Activated CD4-positive, alpha-beta T cell treated with anti-CD3 and anti-CD28 coated beads, Interleukin-2, amount 50 U/mL, for 48 hours (primary cell): ENCODE data around the gene BMPR1B.

Experiments
- DNase-seq, 2 experiments: peaks; one replicate each; pipeline ENCODE4 v3.0.0-alpha.2; 2020

The BMPR1B gene

GRCh38 chr4:94968493-94968892 is 210.7 kb downstream of the BMPR1B start:
- no peak for DNase-seq

- no peak for DNase-seq
Observed at GRCh38 chr4:94970650-94971049, 212.9 kb downstream of the BMPR1B start.

- no peak for DNase-seq
Observed at GRCh38 chr4:94974773-94975172, 217.0 kb downstream of the BMPR1B start.

- DNase-seq: no peak
Observed at GRCh38 chr4:94976371-94977011, 218.7 kb downstream of the BMPR1B start.

GRCh38 chr4:94978904-94979303 is 221.1 kb downstream of the BMPR1B start:
- DNase-seq: no peak

GRCh38 chr4:94979621-94980020 is 221.9 kb downstream of the BMPR1B start:
- no peak for DNase-seq

GRCh38 chr4:94995684-94996394 is 238.1 kb downstream of the BMPR1B start:
- no peak for DNase-seq

- DNase-seq: no peak
Observed at GRCh38 chr4:95000076-95000648, 242.4 kb downstream of the BMPR1B start.

GRCh38 chr4:95004912-95005311 is 247.2 kb downstream of the BMPR1B start:
- no peak for DNase-seq

GRCh38 chr4:95007998-95008397 is 250.2 kb downstream of the BMPR1B start:
- no peak for DNase-seq

GRCh38 chr4:95013236-95013635 is 255.5 kb downstream of the BMPR1B start:
- DNase-seq: no peak

GRCh38 chr4:95014068-95014467 is 256.3 kb downstream of the BMPR1B start:
- no peak for DNase-seq

- DNase-seq: no peak
Observed at GRCh38 chr4:95017305-95018064, 259.7 kb downstream of the BMPR1B start.

GRCh38 chr4:95018785-95019184 is 261.0 kb downstream of the BMPR1B start:
- DNase-seq: no peak

GRCh38 chr4:95020521-95020920 is 262.8 kb downstream of the BMPR1B start:
- no peak for DNase-seq

GRCh38 chr4:95021099-95021498 is 263.3 kb downstream of the BMPR1B start:
- DNase-seq: no peak

- DNase-seq: no peak
Observed at GRCh38 chr4:95023110-95023509, 265.4 kb downstream of the BMPR1B start.

- DNase-seq: no peak
Observed at GRCh38 chr4:95027905-95028618, 270.3 kb downstream of the BMPR1B start.

- DNase-seq: no peak
Observed at GRCh38 chr4:95038791-95039190, 281.0 kb downstream of the BMPR1B start.

GRCh38 chr4:95044324-95044837 is 286.6 kb downstream of the BMPR1B start:
- DNase-seq: no peak

- no peak for DNase-seq
Observed at GRCh38 chr4:95045429-95045828, 287.7 kb downstream of the BMPR1B start.

GRCh38 chr4:95048296-95048695 is 290.5 kb downstream of the BMPR1B start:
- no peak for DNase-seq
